Breast epithelium (tissue), 3 donors: Measurements from ENCODE around the gene TRMT10B.

ENCODE experiments used
- CTCF ChIP-seq, 3 donors: fragments of 450-650 bp; IDR thresholded peaks; one replicate each; pipeline ENCODE4 v1.5.1; 2016 to 2017; ENCODE audit warnings: antibody characterized with exemption in 3 of 3, mild to moderate bottlenecking in 3 of 3, moderate library complexity in 3 of 3
- POLR2A ChIP-seq: fragments of 450-650 bp; IDR thresholded peaks from one replicate; pipeline ENCODE4 v1.6.1; 2016; ENCODE audit warnings: antibody characterized with exemption, mild to moderate bottlenecking, moderate library complexity
- POLR2AphosphoS5 ChIP-seq, 3 donors: sonication (generic); formaldehyde crosslinking; IDR thresholded peaks; one replicate each; pipeline ENCODE4 v1.6.1; 2017; ENCODE audit warnings: antibody characterized with exemption in 3 of 3

- TF ChIP-seq POLR2AphosphoS5 (IDR thresholded peaks at IDR 0.05) (no peak), CTCF (IDR thresholded peaks at IDR 0.05) (no peak), POLR2A (no peak)
Observed at GRCh38 chr9:37719526-37719925, 34.1 kb upstream of the TRMT10B start.
